Mammary epithelial cell (primary cell): ENCODE measurements around the gene TAPT1.

Source experiments
- EZH2 ChIP-seq: IDR thresholded peaks from 2 replicates; pipeline ENCODE4 v1.6.1; 2012; ENCODE audit warnings: low read length, inconsistent platforms, borderline replicate concordance
- TF ChIP-seq, protein P1 (sequence below), 2 donors: IDR thresholded peaks in 1 of 2; conservative IDR thresholded peaks in 1 of 2; 2 replicates each; pipeline ENCODE4 v1.5.1; 2011 to 2012; ENCODE audit warnings: inconsistent platforms in 2 of 2, low read length in 2 of 2, mild to moderate bottlenecking in 2 of 2, control low read depth in 1 of 2, low read depth in 1 of 2; ENCODE audit not compliant: insufficient read depth in 1 of 2; ENCODE audit errors: extremely low read depth in 1 of 2

DNA sequence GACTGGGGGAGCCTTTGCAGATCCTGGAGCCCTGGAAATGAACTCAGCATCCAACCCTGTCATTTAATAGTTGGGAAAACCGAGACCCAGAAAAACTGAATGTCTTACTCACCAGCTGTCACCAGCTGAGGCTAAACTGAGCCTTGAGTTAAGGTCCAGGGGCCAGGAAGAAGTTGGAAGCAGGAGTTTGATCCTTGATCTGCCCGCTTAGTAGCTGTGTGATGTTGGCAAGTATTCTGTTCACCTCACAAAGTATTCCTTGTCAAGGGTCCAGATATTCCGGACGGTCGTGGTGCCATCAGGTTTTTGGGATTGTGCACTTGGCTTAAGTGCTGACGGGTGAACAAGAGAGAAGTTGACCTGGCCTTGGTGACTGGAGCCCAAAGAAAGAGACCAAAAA lies 111.7 kb downstream of the TAPT1 start:
- TF ChIP-seq, protein P1, sequence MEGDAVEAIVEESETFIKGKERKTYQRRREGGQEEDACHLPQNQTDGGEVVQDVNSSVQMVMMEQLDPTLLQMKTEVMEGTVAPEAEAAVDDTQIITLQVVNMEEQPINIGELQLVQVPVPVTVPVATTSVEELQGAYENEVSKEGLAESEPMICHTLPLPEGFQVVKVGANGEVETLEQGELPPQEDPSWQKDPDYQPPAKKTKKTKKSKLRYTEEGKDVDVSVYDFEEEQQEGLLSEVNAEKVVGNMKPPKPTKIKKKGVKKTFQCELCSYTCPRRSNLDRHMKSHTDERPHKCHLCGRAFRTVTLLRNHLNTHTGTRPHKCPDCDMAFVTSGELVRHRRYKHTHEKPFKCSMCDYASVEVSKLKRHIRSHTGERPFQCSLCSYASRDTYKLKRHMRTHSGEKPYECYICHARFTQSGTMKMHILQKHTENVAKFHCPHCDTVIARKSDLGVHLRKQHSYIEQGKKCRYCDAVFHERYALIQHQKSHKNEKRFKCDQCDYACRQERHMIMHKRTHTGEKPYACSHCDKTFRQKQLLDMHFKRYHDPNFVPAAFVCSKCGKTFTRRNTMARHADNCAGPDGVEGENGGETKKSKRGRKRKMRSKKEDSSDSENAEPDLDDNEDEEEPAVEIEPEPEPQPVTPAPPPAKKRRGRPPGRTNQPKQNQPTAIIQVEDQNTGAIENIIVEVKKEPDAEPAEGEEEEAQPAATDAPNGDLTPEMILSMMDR (conservative IDR thresholded peaks at IDR 0.05 in 1 of 2, IDR thresholded peaks at IDR 0.05 in 1 of 2; ENCODE audit: extremely low read depth in 1 of 2, insufficient read depth in 1 of 2, low read depth in 1 of 2, low read length in 2 of 2), result no peak
- no peak for TF ChIP-seq EZH2
